Body of pancreas (tissue), 4 donors: ENCODE measurements around the gene ADAMTSL1.

Source experiments
- CTCF ChIP-seq, 7 experiments: fragments of 450-650 bp in 4 of 7; fragments of 200-600 bp in 3 of 7; sonication (generic) in 3 of 7; IDR thresholded peaks; one replicate each; pipeline ENCODE4 v1.5.1; 2016 to 2019; ENCODE audit warnings: antibody characterized with exemption in 7 of 7
- POLR2A ChIP-seq, 3 donors: fragments of 450-650 bp; IDR thresholded peaks; one replicate each; pipeline ENCODE4 v1.6.1; 2016; ENCODE audit warnings: antibody characterized with exemption in 3 of 3, mild to moderate bottlenecking in 2 of 3

- TF ChIP-seq CTCF (IDR thresholded peaks at IDR 0.05) (no peak), POLR2A (IDR thresholded peaks at IDR 0.05) (no peak)
Observed at GRCh38 chr9:18604767-18605730, 131.1 kb downstream of the ADAMTSL1 start.
